Liver (tissue), 9 donors: ENCODE data around the gene AKT3. TPM values are rescaled to one million over a fixed set of nuclear protein-coding genes. Genes with fewer than 3 reads are reported as not detected.
"Not testable (repeated sequence)": the region's sequence is repeated elsewhere in the genome, so short reads cannot be mapped to it uniquely, and the experiment has no call there.

ENCODE experiments used
- DNase-seq: peaks from one replicate; pipeline ENCODE4 v3.0.0-alpha.2; 2017; ENCODE audit warnings: low spot score
- H3K27ac ChIP-seq, 2 donors: one replicate each; pipeline ENCODE4 v1.7.0; 2013; ENCODE audit warnings: inconsistent platforms in 2 of 2, low read length in 2 of 2, control low read depth in 1 of 2, low read depth in 1 of 2, mild to moderate bottlenecking in 1 of 2
- H3K27me3 ChIP-seq, 4 donors: one replicate each; pipeline versions ENCODE4 v1.6.1 to v1.7.0; 2013; ENCODE audit warnings: low read length in 3 of 4, inconsistent platforms in 1 of 4, mild to moderate bottlenecking in 1 of 4, moderate library complexity in 1 of 4; ENCODE audit not compliant: control insufficient read depth in 4 of 4, insufficient read depth in 4 of 4
- H3K36me3 ChIP-seq, 4 donors: one replicate each; pipeline versions ENCODE4 v1.6.1 to v1.7.0; 2013; ENCODE audit warnings: low read length in 3 of 4, mild to moderate bottlenecking in 3 of 4, low read depth in 1 of 4, moderate library complexity in 1 of 4; ENCODE audit not compliant: control insufficient read depth in 4 of 4, insufficient read depth in 3 of 4
- H3K4me1 ChIP-seq, 4 donors: one replicate each; pipeline versions ENCODE4 v1.6.1 to v1.7.0; 2013; ENCODE audit warnings: low read length in 3 of 4, mild to moderate bottlenecking in 3 of 4, moderate library complexity in 1 of 4; ENCODE audit not compliant: control insufficient read depth in 4 of 4, insufficient read depth in 4 of 4
- H3K4me3 ChIP-seq, 3 donors: one replicate each; pipeline versions ENCODE4 v1.6.1 to v1.7.0; 2013; ENCODE audit warnings: low read length in 3 of 3, control low read depth in 1 of 3, low read depth in 1 of 3, mild to moderate bottlenecking in 1 of 3
- H3K9ac ChIP-seq, 2 donors: one replicate each; pipeline ENCODE4 v1.7.0; 2013; ENCODE audit warnings: low read length in 2 of 2, mild to moderate bottlenecking in 2 of 2, moderate library complexity in 2 of 2, control low read depth in 1 of 2, low read depth in 1 of 2
- H3K9me3 ChIP-seq, 4 donors: one replicate each; pipeline versions ENCODE4 v1.6.1 to v1.7.0; 2013; ENCODE audit warnings: low read length in 3 of 4; ENCODE audit not compliant: control insufficient read depth in 4 of 4
- EGR1 ChIP-seq, 2 donors: IDR thresholded peaks; 2 replicates each; pipeline ENCODE4 v1.6.1; 2016 to 2018; ENCODE audit warnings: antibody characterized with exemption in 2 of 2, low read depth in 2 of 2
- FOXA1 ChIP-seq: IDR thresholded peaks from 2 replicates; pipeline ENCODE4 v1.6.1; 2016; ENCODE audit warnings: antibody characterized with exemption
- FOXA2 ChIP-seq: IDR thresholded peaks from 2 replicates; pipeline ENCODE4 v1.6.1; 2016; ENCODE audit warnings: antibody characterized with exemption
- GABPA ChIP-seq, 2 donors: IDR thresholded peaks in 1 of 2; conservative IDR thresholded peaks in 1 of 2; 2 replicates each; pipeline ENCODE4 v1.6.1; 2016; ENCODE audit warnings: antibody characterized with exemption in 2 of 2, mild to moderate bottlenecking in 1 of 2, moderate library complexity in 1 of 2
- HNF4A ChIP-seq, 2 donors: conservative IDR thresholded peaks; 2 replicates each; pipeline ENCODE4 v1.6.1; 2016; ENCODE audit warnings: antibody characterized with exemption in 2 of 2, mild to moderate bottlenecking in 2 of 2
- HNF4G ChIP-seq: IDR thresholded peaks from 2 replicates; pipeline ENCODE4 v1.6.1; 2016; ENCODE audit warnings: antibody characterized with exemption
- JUND ChIP-seq, 2 donors: IDR thresholded peaks; 2 replicates each; pipeline ENCODE4 v1.6.1; 2016; ENCODE audit warnings: antibody characterized with exemption in 2 of 2
- NR2F2 ChIP-seq: IDR thresholded peaks from 2 replicates; pipeline ENCODE4 v1.6.1; 2016; ENCODE audit warnings: antibody characterized with exemption
- RAD21 ChIP-seq, 2 donors: IDR thresholded peaks; 2 replicates each; pipeline ENCODE4 v1.6.1; 2016; ENCODE audit warnings: antibody characterized with exemption in 2 of 2, mild to moderate bottlenecking in 2 of 2
- RXRA ChIP-seq, 2 donors: IDR thresholded peaks; 2 replicates each; pipeline ENCODE4 v1.6.1; 2017 to 2018; ENCODE audit warnings: antibody characterized with exemption in 2 of 2, mild to moderate bottlenecking in 1 of 2
- SP1 ChIP-seq: IDR thresholded peaks from 2 replicates; pipeline ENCODE4 v1.6.1; 2018; ENCODE audit warnings: antibody characterized with exemption, mild to moderate bottlenecking
- TAF1 ChIP-seq: conservative IDR thresholded peaks from 2 replicates; pipeline ENCODE4 v1.6.1; 2016; ENCODE audit warnings: antibody characterized with exemption, mild to moderate bottlenecking
- YY1 ChIP-seq: IDR thresholded peaks from 2 replicates; pipeline ENCODE4 v1.6.1; 2016; ENCODE audit warnings: antibody characterized with exemption, mild to moderate bottlenecking
- WGBS: extraction: QIAGEN DNeasy Blood & Tissue Kit; methylation state at CpG from one replicate; pipeline ENCODE4 v1.1.7; 2013; 5-methylcytosine and 5-hydroxymethylcytosine counted together
- polyA plus RNA-seq, 2 donors: library from polyadenylated mRNA; stranded (reverse) in 1 of 2; unstranded in 1 of 2; fragments of 200-250 nt in 1 of 2; fragments of >200 nt in 1 of 2; fragmentation: Nextera tagmentation in 1 of 2; extraction: Ambion mirVana in 1 of 2; gene quantifications; one replicate each; pipeline versions ENCODE4 v1.2.1 to v1.2.3, GENCODE V29; 2013 to 2015
- total RNA-seq, 2 donors: library from RNA; depleted of rRNA; stranded (reverse); fragments of >200 nt; gene quantifications; one replicate each; pipeline ENCODE4 v1.2.3, GENCODE V29; 2014
- TF ChIP-seq, protein P1 (sequence below): fragments of 150-350 bp; IDR thresholded peaks from 2 replicates; pipeline ENCODE4 v1.5.1; 2017; ENCODE audit warnings: improper control_type of control experiment, low read depth, low read length; ENCODE audit not compliant: missing input control
- TF ChIP-seq, protein P2 (sequence below): IDR thresholded peaks from 2 replicates; pipeline ENCODE4 v1.6.1; 2016; ENCODE audit warnings: antibody characterized with exemption
- TF ChIP-seq, protein P3 (sequence below): IDR thresholded peaks from 2 replicates; pipeline ENCODE4 v1.6.1; 2016; ENCODE audit warnings: antibody characterized with exemption
- donor health status: healthy.
- donor health status: healthy.
- donor health status: healthy.
- donor health status: healthy.
- donor health status: healthy.

The AKT3 gene
- total and polyA plus RNA-seq, 4 donors: 1.7 to 7.6 (median 2.8) TPM

GRCh38 chr1:243818978-243819377, 31.1 kb downstream of the AKT3 start:
- Histone ChIP-seq H3K4me1 (no peaks in the 10 kb centered on the region), H3K9ac (no peak overlapping the region), H3K27me3 (no peaks in the 10 kb centered on the region), H3K9me3 (peaks cover 0 to 18% (median 4%) of the 10 kb centered on the region in 4 donors), H3K36me3 (no peaks in the 10 kb centered on the region), H3K4me3 (no peak overlapping the region), H3K27ac (no peak overlapping the region)
- DNase-seq: no peak
- WGBS: 84% methylated on average over 13 of the region's 13 CpGs
- TF ChIP-seq HNF4A (conservative IDR thresholded peaks at IDR 0.05): no peak
- TF ChIP-seq NR2F2: no peak
- no peak for TF ChIP-seq JUND (IDR thresholded peaks at IDR 0.05)
- TF ChIP-seq, protein P1, sequence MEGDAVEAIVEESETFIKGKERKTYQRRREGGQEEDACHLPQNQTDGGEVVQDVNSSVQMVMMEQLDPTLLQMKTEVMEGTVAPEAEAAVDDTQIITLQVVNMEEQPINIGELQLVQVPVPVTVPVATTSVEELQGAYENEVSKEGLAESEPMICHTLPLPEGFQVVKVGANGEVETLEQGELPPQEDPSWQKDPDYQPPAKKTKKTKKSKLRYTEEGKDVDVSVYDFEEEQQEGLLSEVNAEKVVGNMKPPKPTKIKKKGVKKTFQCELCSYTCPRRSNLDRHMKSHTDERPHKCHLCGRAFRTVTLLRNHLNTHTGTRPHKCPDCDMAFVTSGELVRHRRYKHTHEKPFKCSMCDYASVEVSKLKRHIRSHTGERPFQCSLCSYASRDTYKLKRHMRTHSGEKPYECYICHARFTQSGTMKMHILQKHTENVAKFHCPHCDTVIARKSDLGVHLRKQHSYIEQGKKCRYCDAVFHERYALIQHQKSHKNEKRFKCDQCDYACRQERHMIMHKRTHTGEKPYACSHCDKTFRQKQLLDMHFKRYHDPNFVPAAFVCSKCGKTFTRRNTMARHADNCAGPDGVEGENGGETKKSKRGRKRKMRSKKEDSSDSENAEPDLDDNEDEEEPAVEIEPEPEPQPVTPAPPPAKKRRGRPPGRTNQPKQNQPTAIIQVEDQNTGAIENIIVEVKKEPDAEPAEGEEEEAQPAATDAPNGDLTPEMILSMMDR: no peak
- no peak for TF ChIP-seq RAD21 (IDR thresholded peaks at IDR 0.05)
- TF ChIP-seq HNF4G: no peak
- TF ChIP-seq EGR1 (IDR thresholded peaks at IDR 0.05; ENCODE audit: low read depth in 2 of 2): no peak
- TF ChIP-seq GABPA (IDR thresholded peaks at IDR 0.05 in 1 of 2, conservative IDR thresholded peaks at IDR 0.05 in 1 of 2): no peak

DNA sequence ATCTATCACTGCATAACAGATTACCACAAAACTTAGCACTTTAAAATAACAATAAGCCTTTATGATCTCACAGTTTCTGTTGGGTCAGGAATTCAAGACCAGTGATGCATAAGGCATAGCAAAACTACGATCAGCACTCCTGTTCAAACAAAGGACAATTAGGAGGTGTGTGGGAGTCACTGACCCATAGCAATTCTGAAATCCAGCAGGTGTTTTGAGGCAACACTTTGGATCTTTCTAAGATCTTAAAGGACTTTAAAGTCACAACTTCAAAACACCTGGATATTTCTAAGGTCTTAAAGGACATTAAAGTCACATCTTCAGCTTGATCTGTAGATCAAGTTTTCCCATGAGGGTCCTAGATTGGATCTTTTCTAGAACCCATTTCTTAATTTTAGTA, 35.3 kb downstream of the AKT3 start:
- Histone ChIP-seq H3K27me3 (no peaks in the 10 kb centered on the region), H3K4me3 (no peak overlapping the region), H3K9ac (no peak overlapping the region), H3K27ac (no peak overlapping the region), H3K9me3 (peaks cover 0 to 14% (median 4%) of the 10 kb centered on the region in 4 donors), H3K36me3 (no peaks in the 10 kb centered on the region), H3K4me1 (no peaks in the 10 kb centered on the region)
- WGBS: 76% methylated on average over 1 of the region's 1 CpG
- DNase-seq: no peak
- TF ChIP-seq JUND (IDR thresholded peaks at IDR 0.05) (no peak), SP1 (no peak), TAF1 (no peak), NR2F2 (no peak)

DNA sequence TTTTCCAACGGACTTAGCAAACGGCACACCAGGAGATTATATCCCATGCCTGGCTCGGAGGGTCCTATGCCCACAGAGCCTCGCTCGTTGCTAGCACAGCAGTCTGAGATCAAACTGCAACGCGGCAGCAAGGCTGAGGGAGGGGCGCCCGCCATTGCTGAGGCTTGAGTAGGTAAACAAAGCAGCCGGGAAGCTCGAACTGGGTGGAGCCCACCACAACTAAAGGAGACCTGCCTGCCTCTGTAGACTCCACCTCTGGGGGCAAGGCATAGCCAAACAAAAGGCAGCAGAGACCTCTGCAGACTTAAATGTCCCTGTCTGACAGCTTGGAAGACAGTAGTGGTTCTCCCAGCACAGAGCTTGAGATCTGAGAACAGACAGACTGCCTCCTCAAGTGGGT, 42.7 kb downstream of the AKT3 start:
- not testable (repeated sequence) for H3K27ac ChIP-seq, DNase-seq, H3K9me3 ChIP-seq, H3K4me1 ChIP-seq, H3K9ac ChIP-seq, H3K4me3 ChIP-seq, H3K27me3 ChIP-seq, H3K36me3 ChIP-seq
- 89% methylated on average over 11 of the region's 11 CpGs for WGBS

GRCh38 chr1:243806310-243806709, 43.7 kb downstream of the AKT3 start:
- H3K9ac ChIP-seq: no peak overlapping the region
- DNase-seq: no peak
- no peak overlapping the region for H3K27ac ChIP-seq
- no peaks in the 10 kb centered on the region for H3K4me1 ChIP-seq
- H3K27me3 ChIP-seq: no peaks in the 10 kb centered on the region
- no peaks in the 10 kb centered on the region for H3K36me3 ChIP-seq
- no peaks in the 10 kb centered on the region for H3K9me3 ChIP-seq
- H3K4me3 ChIP-seq: no peak overlapping the region
- no peak for TF ChIP-seq EGR1 (IDR thresholded peaks at IDR 0.05; ENCODE audit: low read depth in 2 of 2)
- TF ChIP-seq RAD21 (IDR thresholded peaks at IDR 0.05): no peak
- no peak for TF ChIP-seq NR2F2
- TF ChIP-seq YY1: no peak
- TF ChIP-seq, protein P2, sequence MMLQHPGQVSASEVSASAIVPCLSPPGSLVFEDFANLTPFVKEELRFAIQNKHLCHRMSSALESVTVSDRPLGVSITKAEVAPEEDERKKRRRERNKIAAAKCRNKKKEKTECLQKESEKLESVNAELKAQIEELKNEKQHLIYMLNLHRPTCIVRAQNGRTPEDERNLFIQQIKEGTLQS: no peak
- no peak for TF ChIP-seq FOXA2
- TF ChIP-seq SP1: no peak
- TF ChIP-seq, protein P3, sequence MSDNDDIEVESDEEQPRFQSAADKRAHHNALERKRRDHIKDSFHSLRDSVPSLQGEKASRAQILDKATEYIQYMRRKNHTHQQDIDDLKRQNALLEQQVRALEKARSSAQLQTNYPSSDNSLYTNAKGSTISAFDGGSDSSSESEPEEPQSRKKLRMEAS: no peak
- no peak for TF ChIP-seq HNF4A (conservative IDR thresholded peaks at IDR 0.05)
- no peak for TF ChIP-seq FOXA1
- TF ChIP-seq HNF4G: no peak
- TF ChIP-seq GABPA (IDR thresholded peaks at IDR 0.05 in 1 of 2, conservative IDR thresholded peaks at IDR 0.05 in 1 of 2): no peak
- TF ChIP-seq RXRA (IDR thresholded peaks at IDR 0.05): no peak
- no peak for TF ChIP-seq TAF1
